SK-N-SH (cell line): ENCODE results near the gene CALML3. TPM values are rescaled to one million over a fixed set of nuclear protein-coding genes. Genes with fewer than 3 reads are reported as not detected.

ENCODE experiments used
- CTCF ChIA-PET: fragments of 300-600, 350-600 bp; formaldehyde crosslinking; extraction: SDS; loops from one replicate; lab custom pipeline; 2021; lab: Yijun Ruan, JAX
- POLR2A ChIA-PET: fragments of 350-600 bp; sonication (Branson Sonifier 250); formaldehyde crosslinking; extraction: SDS; loops from one replicate; lab custom pipeline; 2020; ENCODE audit warnings: antibody characterized with exemption, inconsistent platforms; lab: Yijun Ruan, JAX
- DNase-seq: peaks from one replicate; pipeline ENCODE4 v3.0.0; 2012
- H2AFZ ChIP-seq: fragments of 200-600 bp; sonication (generic); 2 replicates; pipeline ENCODE4 v1.8.1; 2016; ENCODE audit warnings: antibody characterized with exemption, mild to moderate bottlenecking, low read depth
- H3F3A ChIP-seq: fragments of 200-600 bp; sonication (generic); replicated peaks from 2 replicates; pipeline ENCODE3; 2016; ENCODE audit warnings: antibody characterized with exemption, mild to moderate bottlenecking; ENCODE audit not compliant: insufficient read depth
- H3K27ac ChIP-seq, 2 experiments: fragments of 200-500 bp in 1 of 2; fragments of 200-600 bp in 1 of 2; sonication (Bioruptor generic) in 1 of 2; sonication (generic), shearing (Covaris generic) in 1 of 2; 2 replicates each; pipeline versions ENCODE4 v1.5.1 to v1.6.1; 2014 to 2016; ENCODE audit warnings: low read depth in 2 of 2, inconsistent platforms in 1 of 2, low read length in 1 of 2, mild to moderate bottlenecking in 1 of 2, mixed read lengths in 1 of 2
- H3K27me3 ChIP-seq: fragments of 200-600 bp; sonication (generic), shearing (Covaris generic); 2 replicates; pipeline ENCODE4 v1.6.1; 2016; ENCODE audit warnings: mixed run types; ENCODE audit not compliant: insufficient read depth
- H3K36me3 ChIP-seq, 2 experiments: fragments of 200-500 bp in 1 of 2; fragments of 200-600 bp in 1 of 2; sonication (Bioruptor generic) in 1 of 2; sonication (generic) in 1 of 2; replicated peaks in 1 of 2; 2 replicates each; pipeline versions ENCODE3 to v1.5.1; 2014 to 2016; ENCODE audit warnings: low read length in 1 of 2, mild to moderate bottlenecking in 1 of 2; ENCODE audit not compliant: insufficient read depth in 2 of 2, control insufficient read depth in 1 of 2
- H3K4me1 ChIP-seq, 2 experiments: fragments of 200-500 bp in 1 of 2; fragments of 200-600 bp in 1 of 2; sonication (Bioruptor generic) in 1 of 2; sonication (generic), shearing (Covaris generic) in 1 of 2; 2 replicates each; pipeline versions ENCODE4 v1.5.1 to v1.6.1; 2014 to 2016; ENCODE audit warnings: low read depth in 1 of 2, low read length in 1 of 2, mixed run types in 1 of 2; ENCODE audit not compliant: insufficient read depth in 2 of 2, control insufficient read depth in 1 of 2
- H3K4me2 ChIP-seq: fragments of 200-600 bp; sonication (generic), shearing (Covaris generic); 2 replicates; pipeline ENCODE4 v1.6.1; 2017; ENCODE audit warnings: mixed run types
- H3K4me3 ChIP-seq, 2 experiments: fragments of 200-500 bp in 1 of 2; fragments of 200-600 bp in 1 of 2; sonication (Bioruptor generic) in 1 of 2; sonication (generic), shearing (Covaris generic) in 1 of 2; 2 replicates each; pipeline versions ENCODE4 v1.5.1 to v1.8.1; 2014 to 2016; ENCODE audit warnings: low read depth in 2 of 2, inconsistent platforms in 1 of 2, low read length in 1 of 2, mild to moderate bottlenecking in 1 of 2, mixed read lengths in 1 of 2, moderate library complexity in 1 of 2
- H3K79me2 ChIP-seq: fragments of 200-600 bp; sonication (generic); 2 replicates; pipeline ENCODE4 v1.8.1; 2017; ENCODE audit warnings: mild to moderate bottlenecking; ENCODE audit not compliant: insufficient read depth
- H3K9ac ChIP-seq: fragments of 200-600 bp; sonication (generic); 2 replicates; pipeline ENCODE4 v1.6.1; 2017; ENCODE audit warnings: mixed run types
- H3K9me2 ChIP-seq: fragments of 200-600 bp; sonication (generic); 2 replicates; pipeline ENCODE4 v1.6.1; 2017; ENCODE audit warnings: mixed run types
- H3K9me3 ChIP-seq: fragments of 200-600 bp; sonication (generic); 2 replicates; pipeline ENCODE4 v1.6.1; 2017; ENCODE audit warnings: mixed run types, mild to moderate bottlenecking, moderate library complexity
- H4K20me1 ChIP-seq: fragments of 200-600 bp; sonication (generic); 2 replicates; pipeline ENCODE4 v1.6.1; 2017; ENCODE audit warnings: mild to moderate bottlenecking, mixed run types; ENCODE audit not compliant: insufficient read depth
- CTCF ChIP-seq: fragments of 200-600 bp; sonication (generic); IDR thresholded peaks from 2 replicates; pipeline ENCODE4 v1.6.1; 2017; ENCODE audit warnings: antibody characterized with exemption, mild to moderate bottlenecking, moderate library complexity
- EZH2phosphoT487 ChIP-seq: fragments of 200-600 bp; sonication (generic); IDR thresholded peaks from 2 replicates; pipeline ENCODE4 v1.6.1; 2017; ENCODE audit warnings: low read depth, mixed run types, mild to moderate bottlenecking, antibody characterized with exemption, moderate library complexity, borderline replicate concordance
- FOXM1 ChIP-seq: IDR thresholded peaks from 2 replicates; pipeline ENCODE4 v1.4.0; 2012; ENCODE audit warnings: low read depth, mild to moderate bottlenecking
- GATA2 ChIP-seq: sonication (generic); formaldehyde crosslinking; IDR thresholded peaks from 2 replicates; pipeline ENCODE4 v1.5.0; 2020; ENCODE audit warnings: mild to moderate bottlenecking, missing genetic modification reagents
- JUND ChIP-seq: IDR thresholded peaks from 2 replicates; pipeline ENCODE4 v1.4.0; 2012
- MEF2A ChIP-seq: IDR thresholded peaks from 2 replicates; pipeline ENCODE4 v1.4.0; 2012; ENCODE audit warnings: low read depth, borderline replicate concordance
- MXI1 ChIP-seq: IDR thresholded peaks from 2 replicates; pipeline ENCODE4 v1.6.1; 2012; ENCODE audit warnings: mild to moderate bottlenecking, low read depth, low read length, improper control_type of control experiment
- RCOR1 ChIP-seq: fragments of 150-350 bp; IDR thresholded peaks from 2 replicates; pipeline ENCODE4 v1.6.1; 2017; ENCODE audit warnings: antibody characterized with exemption, low read length
- REST ChIP-seq: IDR thresholded peaks from 2 replicates; pipeline ENCODE4 v1.6.1; 2012; ENCODE audit warnings: mild to moderate bottlenecking, low read depth, low read length, moderate library complexity
- RXRA ChIP-seq: IDR thresholded peaks from 2 replicates; pipeline ENCODE4 v1.4.0; 2012; ENCODE audit warnings: low read depth, mild to moderate bottlenecking, borderline replicate concordance
- TAF1 ChIP-seq: IDR thresholded peaks from 2 replicates; pipeline ENCODE4 v1.6.1; 2012; ENCODE audit warnings: low read depth, mild to moderate bottlenecking, low read length, moderate library complexity, borderline replicate concordance
- TCF12 ChIP-seq: IDR thresholded peaks from 2 replicates; pipeline ENCODE4 v1.4.0; 2012
- TEAD4 ChIP-seq: IDR thresholded peaks from 2 replicates; pipeline ENCODE4 v1.4.0; 2012; ENCODE audit warnings: mild to moderate bottlenecking, borderline replicate concordance; ENCODE audit not compliant: insufficient read depth
- USF1 ChIP-seq: IDR thresholded peaks from 2 replicates; pipeline ENCODE4 v1.4.0; 2012; ENCODE audit warnings: low read depth, borderline replicate concordance
- WGBS: methylation state at CpG from one replicate; pipeline ENCODE4 v1.1.6; 2017; ENCODE audit warnings: low lambda C conversion rate; 5-methylcytosine and 5-hydroxymethylcytosine counted together
- polyA plus RNA-seq, 3 experiments: library from polyadenylated mRNA; depleted of rRNA; stranded (reverse); fragments of >200 nt; gene quantifications; 2 replicates each; pipeline ENCODE4 v1.2.3, GENCODE V29; 2012
- TF ChIP-seq, protein P1 (sequence below): IDR thresholded peaks from 2 replicates; pipeline ENCODE4 v1.4.0; 2012; ENCODE audit warnings: low read depth

CALML3 gene
- polyA plus RNA-seq, 1 of the 3 experiments (the other 2 are of a cell fraction): not detected

DNA sequence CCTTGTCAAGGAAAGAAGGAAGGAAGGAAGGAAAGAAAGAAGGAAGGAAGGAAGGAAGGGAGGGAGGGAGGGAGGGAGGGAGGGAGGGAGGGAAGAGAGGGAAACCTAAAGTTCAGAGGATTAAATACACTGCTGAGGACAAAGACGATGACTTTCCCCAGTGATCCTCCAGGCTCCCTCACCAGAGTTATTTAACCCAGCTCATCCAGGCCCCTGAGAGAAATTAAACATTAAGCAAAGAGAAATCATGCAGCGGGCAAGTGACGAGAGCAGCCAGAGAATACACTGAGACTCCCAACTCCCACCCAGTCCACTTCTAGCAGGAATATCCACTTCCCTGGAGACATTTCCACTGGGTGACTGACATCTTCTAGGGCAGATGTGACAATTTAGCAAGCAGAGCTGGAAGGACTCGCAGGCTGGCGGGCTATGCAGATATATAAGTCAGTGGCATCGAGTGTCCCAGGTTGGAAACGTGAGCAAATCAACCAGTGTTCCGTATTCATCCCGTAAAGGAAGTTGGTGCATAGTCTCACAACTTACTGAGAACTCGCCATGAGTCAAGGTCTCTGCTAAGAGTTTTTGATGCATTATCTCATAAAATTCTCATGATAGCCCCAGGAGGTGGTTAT is 48.7 kb downstream of the CALML3 start:
- no peak for DNase-seq
- CTCF ChIA-PET: interaction anchor here (1.1 to 2.2 kb wide), 3 partner anchors 50 to 131 kb away, joined by 4 to 10 read pairs (median 9); no protein-coding TSS in a partner anchor

DNA sequence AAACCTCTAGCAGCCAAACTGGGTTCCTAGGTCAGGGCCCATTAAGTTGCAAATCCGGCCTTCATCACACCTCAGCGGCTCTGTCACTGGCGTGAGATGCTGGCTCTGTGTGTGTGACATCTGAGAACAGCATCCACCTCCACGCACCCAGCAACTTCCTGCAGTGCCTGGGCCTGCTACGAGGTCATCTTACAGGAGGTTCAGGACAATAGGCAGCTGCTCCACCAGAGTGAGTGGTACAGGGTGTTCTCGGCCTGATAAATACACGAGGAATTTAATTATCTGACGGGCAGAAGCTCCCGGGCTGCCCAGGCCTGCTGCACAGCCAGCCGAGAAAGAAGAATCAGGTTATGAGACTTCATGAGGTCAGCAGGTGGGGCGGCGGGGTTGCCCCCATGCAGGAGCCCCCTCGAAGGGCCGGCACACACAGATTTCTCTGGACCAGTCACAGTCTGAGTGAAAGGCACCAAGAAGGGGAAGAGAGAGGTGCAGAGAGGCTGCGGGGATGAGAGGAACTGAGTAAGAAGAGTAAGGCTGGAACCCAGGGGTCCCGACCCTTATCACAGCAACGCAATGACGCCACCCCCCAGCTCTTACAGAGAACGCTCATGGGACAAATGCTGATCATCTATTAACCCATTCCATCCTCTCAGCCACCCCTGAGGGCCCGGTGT is 49.3 kb downstream of the CALML3 start:
- no peak overlapping the region for H3K9ac ChIP-seq
- POLR2A ChIA-PET: no interaction called here
- no peak overlapping the region for H3K4me3 ChIP-seq
- H3K27me3 ChIP-seq: no peaks in the 10 kb centered on the region
- peak overlapping the region in 1 of 2 experiments; percentile 65; a peak in 2 of 4 replicates for H3K27ac ChIP-seq
- DNase-seq: peak; percentile 80
- H3K4me1 ChIP-seq: peaks cover 4 to 26% of the 10 kb centered on the region in 2 experiments; a peak in 2 of 4 replicates
- H3K79me2 ChIP-seq: no peaks in the 10 kb centered on the region
- no peaks in the 10 kb centered on the region for H3K9me3 ChIP-seq
- H3F3A ChIP-seq: no peaks in the 10 kb centered on the region
- WGBS: 63% methylated on average over 20 of the region's 20 CpGs
- no peaks in the 10 kb centered on the region for H4K20me1 ChIP-seq
- no peaks in the 10 kb centered on the region for H3K36me3 ChIP-seq
- H3K4me2 ChIP-seq: no peak overlapping the region
- no peaks in the 10 kb centered on the region for H3K9me2 ChIP-seq
- 0 out of 2 replicates have a peak overlapping the region, but pooled peaks have one; percentile 37 for H2AFZ ChIP-seq
- CTCF ChIA-PET: interaction anchor here (1.1 to 2.2 kb wide), 2 partner anchors 49 to 132 kb away, joined by 4 to 9 read pairs; no protein-coding TSS in a partner anchor
- TF ChIP-seq USF1 (no peak), REST (no peak), TCF12 (no peak), EZH2phosphoT487 (no peak), RXRA (no peak), JUND (no peak), GATA2 (CRISPR knock-in tag) (peak; percentile 35), MEF2A (no peak), RCOR1 (peak; percentile 64; the same call in 1 of the 2 replicates), TAF1 (no peak), MXI1 (peak; percentile 17; the same call in 1 of the 2 replicates)
- TF ChIP-seq, protein P1, sequence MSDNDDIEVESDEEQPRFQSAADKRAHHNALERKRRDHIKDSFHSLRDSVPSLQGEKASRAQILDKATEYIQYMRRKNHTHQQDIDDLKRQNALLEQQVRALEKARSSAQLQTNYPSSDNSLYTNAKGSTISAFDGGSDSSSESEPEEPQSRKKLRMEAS: no peak

More for the DNA sequence above, 48.7 kb downstream of the CALML3 start:
- Histone ChIP-seq H3K79me2 (no peaks in the 10 kb centered on the region), H3K4me2 (no peak overlapping the region), H4K20me1 (no peaks in the 10 kb centered on the region), H3K27ac (peak overlapping the region in 1 of 2 experiments; percentile 65; a peak in 2 of 4 replicates), H3K9me3 (no peaks in the 10 kb centered on the region)
- TF ChIP-seq TEAD4: no peak
- no peak for TF ChIP-seq CTCF
- no peak for TF ChIP-seq JUND
- TF ChIP-seq FOXM1: no peak
- TF ChIP-seq MXI1: no peak
- TF ChIP-seq, all 33 proteins: peak for 0
- no peak overlapping the region for H2AFZ ChIP-seq
- no peaks in the 10 kb centered on the region for H3K36me3 ChIP-seq
- H3K9ac ChIP-seq: no peak overlapping the region
- no peak overlapping the region for H3K4me3 ChIP-seq
- WGBS: 90% methylated on average over 10 of the region's 10 CpGs
- H3K4me1 ChIP-seq: peaks cover 4 to 26% of the 10 kb centered on the region in 2 experiments; a peak in 2 of 4 replicates
- no peaks in the 10 kb centered on the region for H3K9me2 ChIP-seq
- no peaks in the 10 kb centered on the region for H3F3A ChIP-seq
- POLR2A ChIA-PET: no interaction called here
- no peaks in the 10 kb centered on the region for H3K27me3 ChIP-seq
